ENCODE data around the gene CDH11.

The CDH11 gene

GRCh38 chr16:64919929-64920607 lies 201.8 kb downstream of the CDH11 start:
- no peak for DNase-seq (ENCODE audit: low read depth in 3 of 3, low spot score in 1 of 3)

DNA sequence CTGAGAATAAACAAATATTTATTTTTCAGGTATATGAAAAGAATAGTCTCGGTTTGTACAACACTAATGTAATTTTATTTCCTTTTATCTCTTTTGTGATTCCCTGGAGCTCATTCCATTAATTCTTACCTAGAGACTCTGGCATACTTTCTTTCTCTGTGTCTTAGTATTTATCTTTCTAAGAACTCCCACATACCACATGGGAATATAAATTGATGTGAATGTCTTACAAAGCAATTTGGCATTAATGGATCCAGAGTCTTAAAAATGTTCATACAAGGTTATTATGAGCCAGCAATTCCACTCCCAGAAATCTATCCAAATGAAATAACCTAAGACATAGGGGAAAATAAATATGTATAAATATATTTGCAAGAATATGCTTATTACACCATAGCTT lies 202.7 kb downstream of the CDH11 start:
- DNase-seq (ENCODE audit: low read depth in 3 of 3, low spot score in 1 of 3), result no peak

DNA sequence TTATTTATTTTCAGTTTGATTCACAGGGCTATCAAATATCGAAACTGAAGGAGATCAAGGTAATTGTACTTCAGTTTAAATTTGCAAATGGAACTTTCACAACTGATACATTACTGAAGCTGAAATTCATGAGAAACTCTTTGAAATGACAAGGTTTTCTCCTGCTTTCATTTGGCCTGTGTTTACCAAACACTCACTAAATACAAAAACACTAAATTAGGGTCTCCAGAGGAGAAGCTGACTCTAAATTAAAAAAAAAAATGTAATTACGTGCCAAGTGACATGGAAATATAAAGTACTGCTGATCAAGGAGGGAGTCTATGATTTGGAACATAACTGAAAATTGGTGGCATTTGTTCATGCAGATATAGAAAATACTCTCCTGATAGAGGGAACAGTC lies 205.8 kb downstream of the CDH11 start:
- no peak for DNase-seq (ENCODE audit: low read depth in 3 of 3, low spot score in 1 of 3)

GRCh38 chr16:64910356-64910755 lies 211.5 kb downstream of the CDH11 start:
- no peak for DNase-seq (ENCODE audit: low read depth in 3 of 3, low spot score in 1 of 3)

DNA sequence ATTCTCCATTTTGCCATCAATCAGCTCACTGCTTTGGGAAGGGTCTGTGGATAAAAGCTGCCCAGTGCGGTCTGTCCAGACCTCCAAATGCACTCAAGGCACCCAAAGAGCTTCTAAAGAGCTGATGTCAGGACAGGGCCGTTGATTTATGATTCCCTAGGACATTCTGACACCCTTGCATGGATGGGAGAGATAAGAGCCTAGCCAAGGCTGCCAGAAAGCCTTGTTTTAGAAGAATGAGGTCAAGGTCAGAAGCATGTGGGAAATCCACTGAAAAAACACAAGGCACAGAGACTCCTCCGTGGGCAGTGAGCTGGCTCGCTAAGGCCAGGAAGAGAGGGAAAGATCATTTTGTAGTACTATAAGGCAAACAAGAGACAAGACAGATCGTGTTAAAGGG lies 214.0 kb downstream of the CDH11 start:
- no peak for DNase-seq (ENCODE audit: low read depth in 3 of 3, low spot score in 1 of 3)

- no peak for DNase-seq (ENCODE audit: low read depth in 3 of 3, low spot score in 1 of 3)
Observed at GRCh38 chr16:64903770-64904169, 218.1 kb downstream of the CDH11 start.

- DNase-seq (ENCODE audit: low read depth in 3 of 3, low spot score in 1 of 3), result no peak
Observed at GRCh38 chr16:64900517-64900916, 221.3 kb downstream of the CDH11 start.

- no peak for DNase-seq (ENCODE audit: low read depth in 3 of 3, low spot score in 1 of 3)
Observed at GRCh38 chr16:64900019-64900418, 221.8 kb downstream of the CDH11 start.

- DNase-seq (ENCODE audit: low read depth in 3 of 3, low spot score in 1 of 3), result no peak
Observed at GRCh38 chr16:64898159-64898558, 223.7 kb downstream of the CDH11 start.
